Right lobe of liver (tissue), 6 donors: Measurements from ENCODE around the gene RFX6. TPM values are rescaled to one million over a fixed set of nuclear protein-coding genes. Genes with fewer than 3 reads are reported as not detected.

Experiments
- ATAC-seq, 4 donors: fragments of 200-7000 bp; cut with Tn5 transposase; one replicate each; pipeline ENCODE4 v1.9.1; 2020; ENCODE audit warnings: mild to moderate bottlenecking in 4 of 4, moderate library complexity in 4 of 4
- DNase-seq, 3 donors: peaks; one replicate each; pipeline ENCODE4 v3.0.0-alpha.2; 2020
- H3K27ac ChIP-seq, 3 donors: fragments of 200-600 bp; one replicate each; pipeline ENCODE4 v1.8.0; 2022
- H3K27me3 ChIP-seq, 2 donors: fragments of 200-600 bp; one replicate each; pipeline ENCODE4 v1.8.0; 2022
- H3K36me3 ChIP-seq, 4 donors: fragments of 200-600 bp; sonication (generic) in 1 of 4; one replicate each; pipeline versions ENCODE4 v1.5.1 to v1.8.0; 2017 to 2022; ENCODE audit warnings: control low read depth in 1 of 4
- H3K4me1 ChIP-seq, 4 donors: fragments of 200-600 bp; sonication (generic) in 1 of 4; one replicate each; pipeline versions ENCODE4 v1.5.1 to v1.8.0; 2017 to 2022; ENCODE audit warnings: control low read depth in 1 of 4
- H3K4me3 ChIP-seq, 3 donors: fragments of 200-600 bp; one replicate each; pipeline ENCODE4 v1.8.0; 2022
- H3K9me3 ChIP-seq, 4 donors: fragments of 200-600 bp; sonication (generic) in 1 of 4; one replicate each; pipeline versions ENCODE4 v1.5.1 to v1.8.0; 2017 to 2022; ENCODE audit warnings: control low read depth in 1 of 4
- CTCF ChIP-seq, 4 donors: fragments of 200-600 bp in 3 of 4; fragments of 450-650 bp in 1 of 4; IDR thresholded peaks; one replicate each; pipeline versions ENCODE4 v1.5.1 to v1.8.0; 2016 to 2022; ENCODE audit warnings: antibody characterized with exemption in 4 of 4, mild to moderate bottlenecking in 2 of 4
- POLR2A ChIP-seq: fragments of 450-650 bp; IDR thresholded peaks from one replicate; pipeline ENCODE4 v1.6.1; 2017; ENCODE audit warnings: antibody characterized with exemption, mild to moderate bottlenecking
- WGBS: methylation state at CpG from one replicate; pipeline ENCODE4 v1.1.6; 2018; ENCODE audit warnings: low coverage, low lambda C conversion rate; ENCODE audit not compliant: insufficient coverage; ENCODE audit errors: missing lambda C conversion rate; 5-methylcytosine and 5-hydroxymethylcytosine counted together
- intact Hi-C, 2 donors: fragments of 100-400 bp; cut with DNase I; formaldehyde crosslinking; loops; one replicate each; pipeline versions ENCODE4 v1.11.2 to v1.14.1; 2022
- total RNA-seq, 6 experiments: library from RNA; depleted of rRNA in 2 of 6; stranded (reverse); fragments of >200 nt in 2 of 6; fragmentation: NEBNext Ultra II Directional in 3 of 6; extraction: Animal tissue kit (Norgen Biotek cat#: 25700) in 3 of 6; gene quantifications; one replicate each; pipeline versions ENCODE4 v1.1.0 to v1.2.4, GENCODE V29; 2016 to 2023
- donor health status: DM: no; HTN: yes; CAD: no.
- donor health status: DM: no; HTN: no; CAD: no.
- donor health status: DM: no; HTN: no; CAD: no.
- donor health status: DM: no; HTN: yes; CAD: no.
- donor health status: DM: no; HTN: yes; CAD: no.

Gene RFX6
- total RNA-seq, 6 experiments from 2014 or later = not detected

- intact Hi-C loops = no loop called here
- Histone ChIP-seq H3K36me3 (no peaks in the 10 kb centered on the region), H3K9me3 (no peaks in the 10 kb centered on the region), H3K4me3 (no peak overlapping the region), H3K4me1 (no peaks in the 10 kb centered on the region), H3K27me3 (no peaks in the 10 kb centered on the region), H3K27ac (no peak overlapping the region)
- ATAC-seq = no peak
- no peak for DNase-seq
- TF ChIP-seq CTCF (IDR thresholded peaks at IDR 0.05) (no peak), POLR2A (no peak)
- 47% methylated on average over 5 of the region's 5 CpGs for WGBS
Measured at GRCh38 chr6:116836606-116837342, 40.3 kb upstream of the RFX6 start.

GRCh38 chr6:116840091-116840490 lies 37.0 kb upstream of the RFX6 start:
- no peak overlapping the region for H3K4me3 ChIP-seq
- ATAC-seq (no peak), DNase-seq (no peak)
- H3K36me3 ChIP-seq = no peaks in the 10 kb centered on the region
- TF ChIP-seq POLR2A (no peak), CTCF (IDR thresholded peaks at IDR 0.05) (no peak)
- H3K27ac ChIP-seq = no peak overlapping the region
- no peaks in the 10 kb centered on the region for H3K27me3 ChIP-seq
- H3K4me1 ChIP-seq = no peaks in the 10 kb centered on the region
- H3K9me3 ChIP-seq = no peaks in the 10 kb centered on the region
- WGBS = 32% methylated on average over 2 of the region's 2 CpGs
- intact Hi-C loops = no loop called here

GRCh38 chr6:116842459-116842858 lies 34.6 kb upstream of the RFX6 start:
- no peaks in the 10 kb centered on the region for H3K36me3 ChIP-seq
- no peak overlapping the region for H3K4me3 ChIP-seq
- intact Hi-C loops = no loop called here
- no peaks in the 10 kb centered on the region for H3K4me1 ChIP-seq
- WGBS = 29% methylated on average over 1 of the region's 1 CpG
- DNase-seq (no peak), ATAC-seq (no peak)
- no peaks in the 10 kb centered on the region for H3K9me3 ChIP-seq
- no peaks in the 10 kb centered on the region for H3K27me3 ChIP-seq
- TF ChIP-seq CTCF (IDR thresholded peaks at IDR 0.05) = no peak
- TF ChIP-seq POLR2A = no peak
- no peak overlapping the region for H3K27ac ChIP-seq

- no peak for TF ChIP-seq POLR2A
- peak; percentile 16 to 34 (median 24) for TF ChIP-seq CTCF (IDR thresholded peaks at IDR 0.05)
- H3K27me3 ChIP-seq = no peaks in the 10 kb centered on the region
- intact Hi-C loops = no loop called here
- H3K4me1 ChIP-seq = no peaks in the 10 kb centered on the region
- H3K9me3 ChIP-seq = no peaks in the 10 kb centered on the region
- ATAC-seq (peak; percentile 50 to 65 (median 56)), DNase-seq (no peak)
- no peak overlapping the region for H3K4me3 ChIP-seq
- no peak overlapping the region for H3K27ac ChIP-seq
- H3K36me3 ChIP-seq = no peaks in the 10 kb centered on the region
- 4% methylated on average over 1 of the region's 1 CpG for WGBS
Measured at GRCh38 chr6:116847227-116847626, 29.8 kb upstream of the RFX6 start.
